Fibroblast of mammary gland (primary cell): ENCODE results near the gene SLC5A12.

Experiments used
- DNase-seq: peaks from one replicate; pipeline ENCODE4 v3.0.0-alpha.2; 2010; ENCODE audit warnings: low read depth
- H3K4me3 ChIP-seq: 2 replicates; pipeline ENCODE4 v1.5.1; 2011; ENCODE audit warnings: low read depth, mild to moderate bottlenecking, low read length, moderate library complexity; ENCODE audit not compliant: control insufficient read depth
- CTCF ChIP-seq: conservative IDR thresholded peaks from 2 replicates; pipeline ENCODE4 v1.5.1; 2011; ENCODE audit warnings: low read depth, low read length, inconsistent platforms; ENCODE audit not compliant: control insufficient read depth, insufficient read depth

The SLC5A12 gene

GRCh38 chr11:26761361-26761809 lies 39.5 kb upstream of the SLC5A12 start:
- no peak overlapping the region for H3K4me3 ChIP-seq
- DNase-seq: peak; percentile 63
- TF ChIP-seq CTCF: no peak

DNA sequence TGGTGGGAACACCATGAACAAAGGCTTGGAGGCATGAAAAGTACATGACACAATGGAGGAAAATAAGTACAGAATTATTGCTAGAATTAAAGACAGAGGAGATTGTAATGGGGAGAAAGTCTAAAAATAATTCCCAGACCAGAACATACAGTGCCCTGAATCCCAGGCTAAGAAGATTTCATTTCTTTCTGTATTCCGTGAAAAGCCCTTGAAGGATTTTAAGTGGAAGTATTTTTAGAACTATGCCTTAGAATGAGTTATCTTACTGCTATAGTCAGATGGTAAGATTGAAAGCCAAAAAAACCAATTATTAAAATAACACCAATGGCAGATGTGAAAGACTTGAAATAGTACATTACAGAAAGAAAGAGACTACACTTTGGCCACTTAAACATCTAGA lies 36.1 kb upstream of the SLC5A12 start:
- TF ChIP-seq CTCF: no peak
- no peak overlapping the region for H3K4me3 ChIP-seq
- no peak for DNase-seq

- no peak overlapping the region for H3K4me3 ChIP-seq
- DNase-seq: no peak
- TF ChIP-seq CTCF: no peak
Measured at GRCh38 chr11:26755762-26756161, 33.9 kb upstream of the SLC5A12 start.

DNA sequence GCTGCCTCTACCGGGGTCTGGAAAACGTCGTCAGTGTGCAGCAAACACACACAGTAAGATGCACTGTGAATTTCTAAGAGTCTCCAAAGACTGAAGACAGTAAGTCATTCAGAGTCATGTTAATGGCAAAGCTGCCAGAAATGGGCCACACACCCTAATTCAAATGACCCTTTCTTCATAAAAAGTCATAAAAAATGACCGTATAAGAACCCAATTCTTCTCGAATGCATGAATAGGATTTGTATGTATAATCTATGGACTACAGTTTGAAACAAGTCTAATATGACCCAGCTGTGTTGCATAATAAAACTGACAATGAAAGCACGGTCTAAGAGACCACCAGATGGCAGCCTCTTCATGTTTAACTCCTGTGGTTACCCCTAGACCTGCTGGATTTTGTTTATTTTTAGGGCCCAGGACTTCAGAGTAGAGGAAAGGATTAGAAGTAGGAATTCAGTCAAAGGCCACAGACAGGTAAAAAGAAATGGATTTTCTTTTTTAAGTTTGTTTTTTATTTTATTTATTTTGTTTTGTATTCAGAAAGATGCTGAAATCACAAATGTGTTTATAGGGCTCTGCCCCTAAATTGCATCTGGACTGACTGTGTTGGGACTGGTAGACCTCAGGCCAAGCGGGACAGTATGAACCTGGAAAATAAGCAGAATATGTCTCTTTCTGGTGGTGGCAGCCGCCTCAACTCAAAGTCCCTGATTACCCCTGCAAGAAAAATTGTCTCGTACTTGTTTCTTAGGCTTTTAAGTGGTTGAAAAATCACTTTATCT lies 32.1 kb upstream of the SLC5A12 start:
- H3K4me3 ChIP-seq: no peak overlapping the region
- DNase-seq: peak; percentile 84
- peak; percentile 90 for TF ChIP-seq CTCF

DNA sequence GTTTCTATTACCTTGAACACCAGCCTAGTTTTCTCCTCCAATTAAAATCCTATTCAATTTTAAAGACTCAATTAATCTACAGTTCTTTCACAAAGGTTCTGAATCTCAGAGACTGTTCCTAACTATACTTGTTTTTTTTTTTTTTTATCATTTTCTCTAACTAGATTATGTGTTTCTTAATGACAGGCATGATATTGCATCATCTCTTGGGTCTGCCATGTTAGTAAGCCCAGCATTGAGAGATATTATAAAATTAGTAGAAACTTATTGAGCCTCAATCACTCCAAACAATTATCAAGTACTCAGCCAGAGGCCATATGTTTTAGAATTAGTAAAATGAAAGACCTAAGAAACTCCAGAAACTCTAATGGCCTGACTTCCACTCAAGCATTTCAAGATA lies 28.1 kb upstream of the SLC5A12 start:
- no peak overlapping the region for H3K4me3 ChIP-seq
- no peak for TF ChIP-seq CTCF
- DNase-seq: no peak

DNA sequence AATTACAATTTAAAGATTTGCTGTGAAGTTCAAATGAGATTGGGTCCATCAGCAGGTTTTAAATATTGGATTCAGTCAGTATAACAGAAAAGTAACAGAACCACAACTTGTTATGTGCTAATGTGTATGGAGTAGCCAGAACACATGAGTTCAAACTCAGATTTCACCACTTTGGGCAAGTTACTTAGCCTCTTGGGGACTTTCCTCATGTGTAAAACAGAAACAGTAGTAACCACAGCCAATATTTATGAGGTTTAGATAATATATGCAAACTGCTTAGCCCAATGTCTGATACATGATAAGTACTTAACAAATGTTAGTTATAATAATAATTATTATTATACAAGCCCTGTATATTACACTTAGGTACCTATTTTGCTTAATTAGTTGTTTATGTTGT lies 21.8 kb upstream of the SLC5A12 start:
- no peak for DNase-seq
- TF ChIP-seq CTCF: no peak

DNA sequence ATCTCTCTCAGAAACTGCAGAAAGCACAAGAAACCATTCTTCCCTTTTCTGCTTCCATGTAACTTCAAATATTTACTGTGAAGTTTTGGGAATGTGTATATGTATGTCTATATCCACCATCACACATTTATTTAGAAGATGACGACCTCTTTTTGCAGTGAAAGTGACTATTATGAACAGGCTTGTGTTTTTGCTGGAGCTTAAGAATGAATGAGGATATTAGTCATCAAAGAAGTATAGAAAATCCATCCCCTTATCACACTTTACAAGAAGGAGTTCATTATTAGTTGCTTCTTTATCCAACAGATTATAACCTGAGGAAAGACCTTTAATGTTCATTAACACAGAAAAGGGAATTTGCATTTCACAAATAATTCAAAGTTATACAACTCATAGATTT lies 21.1 kb upstream of the SLC5A12 start:
- no peak for DNase-seq
- no peak overlapping the region for H3K4me3 ChIP-seq
- TF ChIP-seq CTCF: no peak

More for the DNA sequence above, 21.8 kb upstream of the SLC5A12 start:
- H3K4me3 ChIP-seq: no peak overlapping the region
